NT2/D1 (cell line): Measurements from ENCODE around the gene EAF2.
A peak's percentile ranks its signal among the peaks of the same experiment; 100 is the strongest.
"Not testable (repeated sequence)": the region's sequence is repeated elsewhere in the genome, so short reads cannot be mapped to it uniquely, and the experiment has no call there.

Experiments
- DNase-seq: peaks from one replicate; pipeline ENCODE4 v3.0.0-alpha.2; 2011; ENCODE audit warnings: low read depth, low spot score
- H3K27me3 ChIP-seq: 2 replicates; pipeline ENCODE4 v1.6.0; 2011; ENCODE audit warnings: mild to moderate bottlenecking; ENCODE audit not compliant: insufficient read length, insufficient read depth
- H3K36me3 ChIP-seq: 2 replicates; pipeline ENCODE4 v1.6.1; 2011; ENCODE audit warnings: mild to moderate bottlenecking, low read length, mixed read lengths; ENCODE audit not compliant: insufficient read depth, insufficient read length
- H3K4me1 ChIP-seq: 2 replicates; pipeline ENCODE4 v1.5.1; 2011; ENCODE audit not compliant: insufficient read depth, insufficient read length
- H3K4me3 ChIP-seq: 2 replicates; pipeline ENCODE4 v1.5.1; 2011; ENCODE audit warnings: low read depth; ENCODE audit not compliant: insufficient read length
- H3K9ac ChIP-seq: 2 replicates; pipeline ENCODE4 v1.6.0; 2011; ENCODE audit warnings: low read depth; ENCODE audit not compliant: insufficient read length
- H3K9me3 ChIP-seq: 2 replicates; pipeline ENCODE4 v1.5.1; 2011; ENCODE audit warnings: mild to moderate bottlenecking, low read length; ENCODE audit not compliant: insufficient read depth
- SUZ12 ChIP-seq: IDR thresholded peaks from 2 replicates; pipeline ENCODE4 v1.6.1; 2011; ENCODE audit not compliant: insufficient read length, insufficient read depth; ENCODE audit errors: extremely low read depth
- YY1 ChIP-seq: IDR thresholded peaks from 2 replicates; pipeline ENCODE4 v1.6.1; 2011; ENCODE audit not compliant: insufficient read length, insufficient read depth
- ZNF274 ChIP-seq: IDR thresholded peaks from 2 replicates; pipeline ENCODE4 v1.6.1; 2011; ENCODE audit warnings: mild to moderate bottlenecking, low read depth, low read length

Gene EAF2

GRCh38 chr3:121835465-121835801 lies 424 bp downstream of the EAF2 start:
- no peaks in the 10 kb centered on the region for H3K9me3 ChIP-seq
- peak overlapping the region; percentile 79 for H3K9ac ChIP-seq
- H3K4me1 ChIP-seq = no peaks in the 10 kb centered on the region
- TF ChIP-seq YY1 (no peak), SUZ12 (no peak), ZNF274 (no peak)
- H3K36me3 ChIP-seq = peaks cover 29% of the 10 kb centered on the region
- H3K27me3 ChIP-seq = peaks cover 10% of the 10 kb centered on the region
- H3K4me3 ChIP-seq = peak overlapping the region; percentile 65
- DNase-seq = no peak

GRCh38 chr3:121836064-121836463 lies 1.1 kb downstream of the EAF2 start:
- no peak for DNase-seq

GRCh38 chr3:121836481-121836880 lies 1.5 kb downstream of the EAF2 start:
- Histone ChIP-seq H3K9ac (no peak overlapping the region), H3K27me3 (peaks cover 10% of the 10 kb centered on the region), H3K36me3 (peaks cover 18% of the 10 kb centered on the region), H3K4me1 (no peaks in the 10 kb centered on the region), H3K9me3 (no peaks in the 10 kb centered on the region), H3K4me3 (no peak overlapping the region)
- no peak for DNase-seq
- no peak for TF ChIP-seq ZNF274
- TF ChIP-seq SUZ12 = no peak
- TF ChIP-seq YY1 = no peak

More at GRCh38 chr3:121836064-121836463, 1.1 kb downstream of the EAF2 start:
- no peaks in the 10 kb centered on the region for H3K9me3 ChIP-seq
- H3K36me3 ChIP-seq = peaks cover 22% of the 10 kb centered on the region
- TF ChIP-seq ZNF274 = no peak
- TF ChIP-seq SUZ12 = no peak
- TF ChIP-seq YY1 = no peak
- H3K9ac ChIP-seq = no peak overlapping the region
- peaks cover 10% of the 10 kb centered on the region for H3K27me3 ChIP-seq
- H3K4me3 ChIP-seq = no peak overlapping the region
- H3K4me1 ChIP-seq = no peaks in the 10 kb centered on the region

- no peak for DNase-seq
- TF ChIP-seq SUZ12 (no peak), YY1 (no peak), ZNF274 (no peak)
Observed at GRCh38 chr3:121839962-121840361, 5.0 kb downstream of the EAF2 start.

GRCh38 chr3:121844892-121845291 lies 9.9 kb downstream of the EAF2 start:
- no peak for DNase-seq
- no peaks in the 10 kb centered on the region for H3K36me3 ChIP-seq
- no peak for TF ChIP-seq SUZ12
- TF ChIP-seq YY1 = no peak
- TF ChIP-seq ZNF274 = no peak

More at GRCh38 chr3:121839962-121840361, 5.0 kb downstream of the EAF2 start:
- no peaks in the 10 kb centered on the region for H3K4me1 ChIP-seq
- H3K27me3 ChIP-seq = peaks cover 10% of the 10 kb centered on the region
- H3K9ac ChIP-seq = no peak overlapping the region
- no peaks in the 10 kb centered on the region for H3K36me3 ChIP-seq
- H3K4me3 ChIP-seq = no peak overlapping the region
- H3K9me3 ChIP-seq = peaks cover 10% of the 10 kb centered on the region; the same call in 1 of the 2 replicates

GRCh38 chr3:121852256-121852655 lies 17.2 kb downstream of the EAF2 start:
- H3K4me3 ChIP-seq = no peak overlapping the region
- no peaks in the 10 kb centered on the region for H3K27me3 ChIP-seq
- no peak overlapping the region for H3K9ac ChIP-seq
- H3K36me3 ChIP-seq = no peaks in the 10 kb centered on the region
- TF ChIP-seq ZNF274 (no peak), YY1 (no peak), SUZ12 (no peak)
- no peaks in the 10 kb centered on the region for H3K4me1 ChIP-seq
- DNase-seq = no peak
- no peaks in the 10 kb centered on the region for H3K9me3 ChIP-seq

More at GRCh38 chr3:121844892-121845291, 9.9 kb downstream of the EAF2 start:
- Histone ChIP-seq H3K9me3 (peaks cover 10% of the 10 kb centered on the region; the same call in 1 of the 2 replicates), H3K27me3 (no peaks in the 10 kb centered on the region), H3K4me3 (no peak overlapping the region), H3K9ac (no peak overlapping the region), H3K4me1 (no peaks in the 10 kb centered on the region)

- Histone ChIP-seq H3K9ac (no peak overlapping the region), H3K4me3 (no peak overlapping the region), H3K4me1 (no peaks in the 10 kb centered on the region), H3K36me3 (no peaks in the 10 kb centered on the region), H3K27me3 (no peaks in the 10 kb centered on the region), H3K9me3 (no peaks in the 10 kb centered on the region)
- peak; percentile 47 for DNase-seq
- TF ChIP-seq SUZ12 (no peak), ZNF274 (no peak), YY1 (no peak)
Observed at GRCh38 chr3:121855555-121855954, 20.5 kb downstream of the EAF2 start.

GRCh38 chr3:121857778-121858177 lies 22.8 kb downstream of the EAF2 start:
- not testable (repeated sequence) for H3K4me1 ChIP-seq

GRCh38 chr3:121863247-121863646 lies 28.2 kb downstream of the EAF2 start:
- H3K27me3 ChIP-seq, H3K9ac ChIP-seq, H3K4me1 ChIP-seq, DNase-seq, H3K4me3 ChIP-seq, H3K36me3 ChIP-seq: not testable (repeated sequence)
- peaks cover 17% of the 10 kb centered on the region for H3K9me3 ChIP-seq

More at GRCh38 chr3:121857778-121858177, 22.8 kb downstream of the EAF2 start:
- H3K36me3 ChIP-seq, H3K9ac ChIP-seq, H3K4me3 ChIP-seq, DNase-seq, H3K9me3 ChIP-seq, H3K27me3 ChIP-seq: not testable (repeated sequence)
